GM12878 (cell line): ENCODE measurements around the gene PRX. TPM values are rescaled to one million over a fixed set of nuclear protein-coding genes. Genes with fewer than 3 reads are reported as not detected.

Experiments used
- BCL11A ChIP-seq: IDR thresholded peaks from 2 replicates; pipeline ENCODE4 v1.6.1; 2011; ENCODE audit warnings: low read depth, low read length
- BHLHE40 ChIP-seq, 2 experiments: fragments of 450-650 bp in 1 of 2; IDR thresholded peaks; 2 replicates each; pipeline ENCODE4 v1.6.1; 2011 to 2017; ENCODE audit warnings: low read depth in 2 of 2, borderline replicate concordance in 1 of 2, improper control_type of control experiment in 1 of 2, low read length in 1 of 2, mild to moderate bottlenecking in 1 of 2
- EP300 ChIP-seq, 2 experiments: fragments of 150-350 bp in 1 of 2; IDR thresholded peaks; 2 replicates each; pipeline ENCODE4 v1.6.1; 2011 to 2012; ENCODE audit warnings: low read depth in 2 of 2, low read length in 2 of 2, borderline replicate concordance in 1 of 2, improper control_type of control experiment in 1 of 2, inconsistent platforms in 1 of 2; ENCODE audit not compliant: control insufficient read depth in 1 of 2
- IKZF2 ChIP-seq, 2 experiments: fragments of 450-650 bp; IDR thresholded peaks; 2 replicates each; pipeline ENCODE4 v1.6.1; 2017; ENCODE audit warnings: mild to moderate bottlenecking in 2 of 2, moderate library complexity in 2 of 2
- KAT2A ChIP-seq: conservative IDR thresholded peaks from 2 replicates; pipeline ENCODE4 v1.6.1; 2011; ENCODE audit warnings: low read depth, low read length; ENCODE audit not compliant: control insufficient read depth
- MYB ChIP-seq: fragments of 150-350 bp; IDR thresholded peaks from 2 replicates; pipeline ENCODE4 v1.6.1; 2014; ENCODE audit warnings: mild to moderate bottlenecking, low read depth, low read length, borderline replicate concordance
- NFXL1 ChIP-seq: fragments of 450-650 bp; IDR thresholded peaks from 2 replicates; pipeline ENCODE4 v1.6.1; 2017; ENCODE audit warnings: antibody characterized with exemption, mild to moderate bottlenecking, borderline replicate concordance
- PAX5 ChIP-seq: IDR thresholded peaks from 2 replicates; pipeline ENCODE4 v1.6.1; 2011; ENCODE audit warnings: low read depth, low read length, borderline replicate concordance
- RAD21 ChIP-seq: IDR thresholded peaks from 2 replicates; pipeline ENCODE4 v1.6.1; 2011; ENCODE audit warnings: mild to moderate bottlenecking, low read depth, low read length, moderate library complexity; ENCODE audit not compliant: insufficient read depth
- RELA ChIP-seq: fragments of 450-650 bp; IDR thresholded peaks from 2 replicates; pipeline ENCODE4 v1.8.0; 2014; ENCODE audit warnings: borderline replicate concordance; ENCODE audit not compliant: partially characterized antibody
- RUNX3 ChIP-seq: IDR thresholded peaks from 2 replicates; pipeline ENCODE4 v1.6.1; 2012; ENCODE audit warnings: low read length, inconsistent platforms
- SP1 ChIP-seq: IDR thresholded peaks from one replicate; pipeline ENCODE4 v1.6.1; 2011; ENCODE audit warnings: low read depth, low read length
- SPI1 ChIP-seq: IDR thresholded peaks from 2 replicates; pipeline ENCODE4 v1.6.1; 2011; ENCODE audit warnings: low read depth, mild to moderate bottlenecking, low read length, moderate library complexity, borderline replicate concordance; ENCODE audit not compliant: insufficient read depth
- TAF1 ChIP-seq: IDR thresholded peaks from 2 replicates; pipeline ENCODE4 v1.6.1; 2011; ENCODE audit warnings: mild to moderate bottlenecking, low read depth, low read length, borderline replicate concordance
- TCF12 ChIP-seq: IDR thresholded peaks from 2 replicates; pipeline ENCODE4 v1.6.1; 2011; ENCODE audit warnings: low read depth, mild to moderate bottlenecking, low read length
- TCF7 ChIP-seq: IDR thresholded peaks from 2 replicates; pipeline ENCODE4 v1.6.1; 2014; ENCODE audit warnings: antibody characterized with exemption, borderline replicate concordance
- ZNF207 ChIP-seq: fragments of 450-650 bp; IDR thresholded peaks from 2 replicates; pipeline ENCODE4 v1.6.1; 2014; ENCODE audit warnings: antibody characterized with exemption, mild to moderate bottlenecking, borderline replicate concordance
- ZNF384 ChIP-seq: IDR thresholded peaks from 2 replicates; pipeline ENCODE4 v1.6.1; 2012; ENCODE audit warnings: low read depth, mild to moderate bottlenecking, low read length, improper control_type of control experiment, borderline replicate concordance
- ZZZ3 ChIP-seq: IDR thresholded peaks from 2 replicates; pipeline ENCODE4 v1.6.1; 2011; ENCODE audit warnings: low read depth; ENCODE audit not compliant: control insufficient read depth, insufficient read length
- polyA plus RNA-seq, 11 experiments: library from polyadenylated mRNA; depleted of rRNA in 4 of 11; unstranded in 6 of 11; stranded (reverse) in 5 of 11; fragments of >200 nt; fragmentation: Nextera tagmentation in 4 of 11; fragmentation: Illumina TruSeq in 1 of 11; extraction: Ambion mirVana in 4 of 11; extraction: Trizol in 1 of 11; gene quantifications; 1 replicate in 1 of 11; 2 replicates in 10 of 11; pipeline versions ENCODE4 v1.2.1 to v1.2.3, GENCODE V29; 2011 to 2016; ENCODE audit warnings: inconsistent platforms in 2 of 11, missing spikeins in 2 of 11, low read depth in 1 of 11
- total RNA-seq, 4 experiments: library from RNA; depleted of rRNA in 3 of 4; stranded (reverse); fragments of >200 nt in 3 of 4; fragmentation: Illumina TruSeq in 1 of 4; extraction: Trizol in 1 of 4; gene quantifications; 2 replicates each; pipeline versions ENCODE4 v1.2.1 to v1.2.3, GENCODE V29; 2013 to 2021
- TF ChIP-seq, protein P1 (sequence below): fragments of 150-350 bp; IDR thresholded peaks from 2 replicates; pipeline ENCODE4 v1.6.1; 2014; ENCODE audit warnings: mild to moderate bottlenecking, low read depth, low read length
- TF ChIP-seq, protein P2 (sequence below): fragments of 450-650 bp; IDR thresholded peaks from 2 replicates; pipeline ENCODE4 v1.6.1; 2017; ENCODE audit warnings: mild to moderate bottlenecking, moderate library complexity
- TF ChIP-seq, protein P3 (sequence below): IDR thresholded peaks from 2 replicates; pipeline ENCODE4 v1.6.1; 2011; ENCODE audit warnings: mild to moderate bottlenecking, low read depth, low read length, moderate library complexity; ENCODE audit not compliant: insufficient replicate concordance

Gene PRX
- total and polyA plus RNA-seq, 10 of the 15 experiments (the other 5 are each of a cell fraction or from before 2014, with no cell fraction given) = 0.02 to 1.4 (median 0.54) TPM; not detected in 1

DNA sequence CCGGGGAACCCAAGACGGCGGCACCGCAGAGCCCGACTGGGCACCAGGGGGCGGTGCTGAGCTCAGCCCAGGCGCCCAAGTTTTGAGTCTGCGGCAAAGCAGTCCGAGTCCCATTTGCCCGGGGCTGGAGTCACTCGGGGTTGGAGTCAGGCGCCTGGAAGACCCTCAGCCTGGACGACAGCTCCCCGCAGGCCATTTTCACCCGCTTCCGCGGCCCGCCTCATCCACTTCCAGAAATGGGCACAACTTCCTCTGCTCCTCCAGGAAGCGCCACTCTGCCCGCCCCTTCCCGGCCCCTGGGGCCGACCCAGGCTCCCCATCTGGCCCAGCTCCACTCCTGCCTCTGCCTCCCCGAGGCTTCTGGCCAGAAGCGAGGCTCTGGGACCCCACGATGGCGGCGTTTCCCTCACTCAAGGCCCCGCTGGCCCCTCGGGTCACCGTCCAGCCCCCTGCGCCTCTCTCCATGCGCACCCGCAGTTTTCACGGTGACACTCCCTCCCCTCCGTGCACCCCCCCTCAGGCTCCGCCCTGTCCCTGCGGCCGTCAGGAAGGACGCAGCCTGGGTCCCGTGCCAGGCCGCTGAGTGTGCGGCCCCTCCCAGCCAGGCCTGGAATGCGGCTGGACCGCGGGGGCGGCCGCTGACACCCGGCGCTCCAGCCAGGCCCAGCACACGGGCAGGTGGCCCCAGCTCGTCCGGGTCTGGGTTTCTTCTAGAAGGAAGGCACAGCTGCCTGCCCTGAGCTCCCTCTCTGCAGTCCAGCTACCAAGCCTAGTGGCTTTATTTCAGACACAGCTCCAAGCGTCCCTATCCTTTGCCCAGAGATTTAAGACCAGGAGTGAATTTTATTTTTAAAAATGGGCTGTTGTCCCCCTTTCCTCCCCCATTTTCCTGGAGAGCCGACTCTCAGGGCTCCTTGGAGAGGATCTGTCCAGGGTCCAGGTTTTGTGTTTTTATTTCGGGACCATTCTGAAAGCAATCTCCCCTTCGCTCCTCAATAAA lies 7.9 kb upstream of the PRX start (continued):
- TF ChIP-seq, protein P1, sequence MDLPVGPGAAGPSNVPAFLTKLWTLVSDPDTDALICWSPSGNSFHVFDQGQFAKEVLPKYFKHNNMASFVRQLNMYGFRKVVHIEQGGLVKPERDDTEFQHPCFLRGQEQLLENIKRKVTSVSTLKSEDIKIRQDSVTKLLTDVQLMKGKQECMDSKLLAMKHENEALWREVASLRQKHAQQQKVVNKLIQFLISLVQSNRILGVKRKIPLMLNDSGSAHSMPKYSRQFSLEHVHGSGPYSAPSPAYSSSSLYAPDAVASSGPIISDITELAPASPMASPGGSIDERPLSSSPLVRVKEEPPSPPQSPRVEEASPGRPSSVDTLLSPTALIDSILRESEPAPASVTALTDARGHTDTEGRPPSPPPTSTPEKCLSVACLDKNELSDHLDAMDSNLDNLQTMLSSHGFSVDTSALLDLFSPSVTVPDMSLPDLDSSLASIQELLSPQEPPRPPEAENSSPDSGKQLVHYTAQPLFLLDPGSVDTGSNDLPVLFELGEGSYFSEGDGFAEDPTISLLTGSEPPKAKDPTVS = no peak
- TF ChIP-seq PAX5 (no peak), KAT2A (no peak), TCF7 (no peak), RUNX3 (peak; percentile 68), BCL11A (no peak), SPI1 (0 out of 2 replicates have a peak, but pooled peaks have one; percentile 22), BHLHE40 (IDR thresholded peaks at IDR 0.05; ENCODE audit: borderline replicate concordance in 1 of 2, low read depth in 2 of 2, low read length in 1 of 2) (peak; percentile 99 to 100), TAF1 (peak; percentile 55; the same call in 1 of the 2 replicates), IKZF2 (IDR thresholded peaks at IDR 0.05) (peak; percentile 88 to 90), MYB (no peak), ZNF207 (no peak), NFXL1 (no peak), ZNF384 (no peak), ZZZ3 (no peak), TCF12 (peak; percentile 53; the same call in 1 of the 2 replicates), EP300 (IDR thresholded peaks at IDR 0.05; ENCODE audit: borderline replicate concordance in 1 of 2, control insufficient read depth in 1 of 2, low read depth in 2 of 2, low read length in 2 of 2) (no peak), RAD21 (peak; percentile 59), RELA (peak; percentile 83), SP1 (peak; percentile 49)
- TF ChIP-seq, protein P2, sequence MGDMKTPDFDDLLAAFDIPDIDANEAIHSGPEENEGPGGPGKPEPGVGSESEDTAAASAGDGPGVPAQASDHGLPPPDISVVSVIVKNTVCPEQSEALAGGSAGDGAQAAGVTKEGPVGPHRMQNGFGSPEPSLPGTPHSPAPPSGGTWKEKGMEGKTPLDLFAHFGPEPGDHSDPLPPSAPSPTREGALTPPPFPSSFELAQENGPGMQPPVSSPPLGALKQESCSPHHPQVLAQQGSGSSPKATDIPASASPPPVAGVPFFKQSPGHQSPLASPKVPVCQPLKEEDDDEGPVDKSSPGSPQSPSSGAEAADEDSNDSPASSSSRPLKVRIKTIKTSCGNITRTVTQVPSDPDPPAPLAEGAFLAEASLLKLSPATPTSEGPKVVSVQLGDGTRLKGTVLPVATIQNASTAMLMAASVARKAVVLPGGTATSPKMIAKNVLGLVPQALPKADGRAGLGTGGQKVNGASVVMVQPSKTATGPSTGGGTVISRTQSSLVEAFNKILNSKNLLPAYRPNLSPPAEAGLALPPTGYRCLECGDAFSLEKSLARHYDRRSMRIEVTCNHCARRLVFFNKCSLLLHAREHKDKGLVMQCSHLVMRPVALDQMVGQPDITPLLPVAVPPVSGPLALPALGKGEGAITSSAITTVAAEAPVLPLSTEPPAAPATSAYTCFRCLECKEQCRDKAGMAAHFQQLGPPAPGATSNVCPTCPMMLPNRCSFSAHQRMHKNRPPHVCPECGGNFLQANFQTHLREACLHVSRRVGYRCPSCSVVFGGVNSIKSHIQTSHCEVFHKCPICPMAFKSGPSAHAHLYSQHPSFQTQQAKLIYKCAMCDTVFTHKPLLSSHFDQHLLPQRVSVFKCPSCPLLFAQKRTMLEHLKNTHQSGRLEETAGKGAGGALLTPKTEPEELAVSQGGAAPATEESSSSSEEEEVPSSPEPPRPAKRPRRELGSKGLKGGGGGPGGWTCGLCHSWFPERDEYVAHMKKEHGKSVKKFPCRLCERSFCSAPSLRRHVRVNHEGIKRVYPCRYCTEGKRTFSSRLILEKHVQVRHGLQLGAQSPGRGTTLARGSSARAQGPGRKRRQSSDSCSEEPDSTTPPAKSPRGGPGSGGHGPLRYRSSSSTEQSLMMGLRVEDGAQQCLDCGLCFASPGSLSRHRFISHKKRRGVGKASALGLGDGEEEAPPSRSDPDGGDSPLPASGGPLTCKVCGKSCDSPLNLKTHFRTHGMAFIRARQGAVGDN = peak; percentile 88
- TF ChIP-seq, protein P3, sequence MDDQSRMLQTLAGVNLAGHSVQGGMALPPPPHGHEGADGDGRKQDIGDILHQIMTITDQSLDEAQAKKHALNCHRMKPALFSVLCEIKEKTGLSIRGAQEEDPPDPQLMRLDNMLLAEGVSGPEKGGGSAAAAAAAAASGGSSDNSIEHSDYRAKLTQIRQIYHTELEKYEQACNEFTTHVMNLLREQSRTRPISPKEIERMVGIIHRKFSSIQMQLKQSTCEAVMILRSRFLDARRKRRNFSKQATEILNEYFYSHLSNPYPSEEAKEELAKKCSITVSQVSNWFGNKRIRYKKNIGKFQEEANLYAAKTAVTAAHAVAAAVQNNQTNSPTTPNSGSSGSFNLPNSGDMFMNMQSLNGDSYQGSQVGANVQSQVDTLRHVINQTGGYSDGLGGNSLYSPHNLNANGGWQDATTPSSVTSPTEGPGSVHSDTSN = no peak
